Measurements from ENCODE around the gene CDH13. TPM values are rescaled to one million over a fixed set of nuclear protein-coding genes. Genes with fewer than 3 reads are reported as not detected.

CDH13 gene
- total and polyA plus RNA-seq, 2 donors (not counting 3 experiments of a cell fraction or from before 2014, with no cell fraction given): 96.6 to 124 TPM

GRCh38 chr16:82609140-82609539 is 17.6 kb upstream of the CDH13 start:
- ChIA-PET CTCF (no interaction called here), POLR2A (no interaction called here)
- no peak overlapping the region for H3K4me3 ChIP-seq (replicated peaks in 1 of 3; ENCODE audit: insufficient read depth in 1 of 3, low read depth in 1 of 3, low read length in 3 of 3)
- no peak overlapping the region for H3K9ac ChIP-seq (replicated peaks; ENCODE audit: extremely low read depth, insufficient read depth, low read length)
- no peak overlapping the region for H3K27ac ChIP-seq (ENCODE audit: insufficient read depth, low read depth, low read length)
- no peaks in the 10 kb centered on the region for H3K36me3 ChIP-seq (ENCODE audit: control insufficient read depth in 2 of 2, extremely low read depth in 1 of 2, insufficient read depth in 2 of 2, low read length in 2 of 2)
- no peak for FAIRE-seq
- dilution Hi-C loops (cut with MboI; ENCODE audit: extremely low pct_ligation_motif_present, low sequenced_read_pairs) (no loop called here), intact Hi-C loops (cut with micrococcal nuclease) (no loop called here)
- no TSS peak for BruUV-seq (replicated peaks)
- TF ChIP-seq MAX (IDR thresholded peaks at IDR 0.05; ENCODE audit: insufficient read depth, insufficient read length) (no peak), MYC (IDR thresholded peaks at IDR 0.05; ENCODE audit: low read depth, low read length) (no peak), EZH2 (IDR thresholded peaks at IDR 0.05; ENCODE audit: borderline replicate concordance, low read depth, low read length, severe bottlenecking) (no peak), POLR2AphosphoS5 (IDR thresholded peaks at IDR 0.05; ENCODE audit: insufficient read depth, low read depth, low read length) (no peak), POLR2A (IDR thresholded peaks at IDR 0.05; ENCODE audit: low read depth, low read length) (no peak), JUN (IDR thresholded peaks at IDR 0.05; ENCODE audit: borderline replicate concordance, insufficient read depth, insufficient read length, low read depth) (no peak), GATA2 (IDR thresholded peaks at IDR 0.05; ENCODE audit: insufficient read depth, insufficient read length, low read depth, low read length) (no peak), FOS (IDR thresholded peaks at IDR 0.05; ENCODE audit: borderline replicate concordance, insufficient read depth, low read length) (no peak)
- TF ChIP-seq, protein P1, sequence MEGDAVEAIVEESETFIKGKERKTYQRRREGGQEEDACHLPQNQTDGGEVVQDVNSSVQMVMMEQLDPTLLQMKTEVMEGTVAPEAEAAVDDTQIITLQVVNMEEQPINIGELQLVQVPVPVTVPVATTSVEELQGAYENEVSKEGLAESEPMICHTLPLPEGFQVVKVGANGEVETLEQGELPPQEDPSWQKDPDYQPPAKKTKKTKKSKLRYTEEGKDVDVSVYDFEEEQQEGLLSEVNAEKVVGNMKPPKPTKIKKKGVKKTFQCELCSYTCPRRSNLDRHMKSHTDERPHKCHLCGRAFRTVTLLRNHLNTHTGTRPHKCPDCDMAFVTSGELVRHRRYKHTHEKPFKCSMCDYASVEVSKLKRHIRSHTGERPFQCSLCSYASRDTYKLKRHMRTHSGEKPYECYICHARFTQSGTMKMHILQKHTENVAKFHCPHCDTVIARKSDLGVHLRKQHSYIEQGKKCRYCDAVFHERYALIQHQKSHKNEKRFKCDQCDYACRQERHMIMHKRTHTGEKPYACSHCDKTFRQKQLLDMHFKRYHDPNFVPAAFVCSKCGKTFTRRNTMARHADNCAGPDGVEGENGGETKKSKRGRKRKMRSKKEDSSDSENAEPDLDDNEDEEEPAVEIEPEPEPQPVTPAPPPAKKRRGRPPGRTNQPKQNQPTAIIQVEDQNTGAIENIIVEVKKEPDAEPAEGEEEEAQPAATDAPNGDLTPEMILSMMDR (IDR thresholded peaks at IDR 0.05; ENCODE audit: extremely low read depth in 1 of 2, insufficient read depth in 1 of 2, low read depth in 1 of 2, low read length in 2 of 2): no peak
- H3K79me2 ChIP-seq (ENCODE audit: control insufficient read depth, insufficient read depth, low read length): no peaks in the 10 kb centered on the region
- DNase-seq (ENCODE audit: low read depth, low spot score): no peak
- no peaks in the 10 kb centered on the region for H3K9me1 ChIP-seq (replicated peaks; ENCODE audit: control insufficient read depth, extremely low read depth, insufficient read depth, low read length)
- no peaks in the 10 kb centered on the region for H3K9me3 ChIP-seq (replicated peaks; ENCODE audit: control insufficient read depth, insufficient read depth, low read length)
- no peaks in the 10 kb centered on the region for H3K4me1 ChIP-seq (ENCODE audit: control insufficient read depth, extremely low read depth, insufficient read depth, low read length)
- no peak overlapping the region for H2AFZ ChIP-seq (ENCODE audit: low read depth, low read length)
- H3K4me2 ChIP-seq (ENCODE audit: insufficient read depth, low read length): no peak overlapping the region
- H3K27me3 ChIP-seq (ENCODE audit: control insufficient read depth in 2 of 2, insufficient read depth in 2 of 2, low read length in 2 of 2): peaks cover 2 to 4% of the 10 kb centered on the region in 2 experiments
- no peaks in the 10 kb centered on the region for H4K20me1 ChIP-seq (replicated peaks; ENCODE audit: control insufficient read depth, extremely low read depth, insufficient read depth, low read length)

All from endothelial cell of umbilical vein (primary cell).